Astrocyte of the spinal cord (primary cell): ENCODE data around the gene TBC1D17.

Experiments used
- DNase-seq: peaks from one replicate; pipeline ENCODE4 v3.0.0; 2011; ENCODE audit warnings: low read depth, low spot score
- H3K4me3 ChIP-seq: 2 replicates; pipeline ENCODE4 v1.5.1; 2011; ENCODE audit warnings: low read depth, mild to moderate bottlenecking, low read length, moderate library complexity
- CTCF ChIP-seq: IDR thresholded peaks from 2 replicates; pipeline ENCODE4 v1.5.1; 2012; ENCODE audit warnings: low read depth, mild to moderate bottlenecking, low read length, inconsistent platforms
- in situ Hi-C: cut with HindIII; loops from 2 replicates; pipeline ENCODE4 v1.10.0; 2017; ENCODE audit warnings: low sequenced_read_pairs

TBC1D17 gene

GRCh38 chr19:49896863-49897621, 19.5 kb downstream of the TBC1D17 start, which contains the start of gene IL4I1:
IL4I1 (minus strand) TSS chr19:49896887; CDS start chr19:49896160, 727 bp downstream.
- DNase-seq: peak; percentile 19
- in situ Hi-C loops: no loop called here
- no peak for TF ChIP-seq CTCF
- no peak within 1 kb of the TSS for H3K4me3 ChIP-seq

GRCh38 chr19:49904136-49904535, 26.6 kb downstream of the TBC1D17 start:
- DNase-seq: no peak
- in situ Hi-C loops: no loop called here
- TF ChIP-seq CTCF: no peak
- H3K4me3 ChIP-seq: no peak overlapping the region

GRCh38 chr19:49906879-49907564, 29.5 kb downstream of the TBC1D17 start:
- no peak for DNase-seq
- in situ Hi-C loops: no loop called here
- no peak overlapping the region for H3K4me3 ChIP-seq
- no peak for TF ChIP-seq CTCF

- no peak for TF ChIP-seq CTCF
- in situ Hi-C loops: no loop called here
These were observed 30.4 kb downstream of the TBC1D17 start for GRCh38 chr19:49907745-49908446.

GRCh38 chr19:49908480-49909420, 31.2 kb downstream of the TBC1D17 start:
- in situ Hi-C loops: no loop called here
- no peak for TF ChIP-seq CTCF
- no peak for DNase-seq
- no peak overlapping the region for H3K4me3 ChIP-seq

More at GRCh38 chr19:49907745-49908446, 30.4 kb downstream of the TBC1D17 start:
- no peak for DNase-seq
- H3K4me3 ChIP-seq: no peak overlapping the region

- TF ChIP-seq CTCF: no peak
- in situ Hi-C loops: no loop called here
- no peak overlapping the region for H3K4me3 ChIP-seq
- DNase-seq: no peak
These were observed 32.7 kb downstream of the TBC1D17 start for GRCh38 chr19:49910179-49910578.
